Tibial nerve (tissue), 4 donors: ENCODE measurements around the gene ATAD3A. TPM values are rescaled to one million over a fixed set of nuclear protein-coding genes. Genes with fewer than 3 reads are reported as not detected.

ENCODE experiments used
- DNase-seq, 2 donors: peaks; one replicate each; pipeline ENCODE4 v3.0.0-alpha.2; 2019; ENCODE audit warnings: low spot score in 2 of 2
- H3K27ac ChIP-seq, 4 donors: fragments of 200-600 bp; sonication (generic) in 3 of 4; one replicate each; pipeline ENCODE4 v1.5.1; 2017 to 2019; ENCODE audit warnings: mild to moderate bottlenecking in 1 of 4
- H3K27me3 ChIP-seq, 2 donors: fragments of 200-600 bp; sonication (generic) in 1 of 2; one replicate each; pipeline versions ENCODE4 v1.5.1 to v1.6.0; 2017 to 2019
- H3K36me3 ChIP-seq, 3 donors: fragments of 200-600 bp; sonication (generic); one replicate each; pipeline ENCODE4 v1.5.1; 2018 to 2019
- H3K4me1 ChIP-seq, 4 donors: fragments of 200-600 bp; sonication (generic) in 3 of 4; one replicate each; pipeline ENCODE4 v1.5.1; 2017 to 2019
- H3K4me3 ChIP-seq, 4 donors: fragments of 200-600 bp; sonication (generic) in 3 of 4; one replicate each; pipeline ENCODE4 v1.5.1; 2017 to 2019; ENCODE audit warnings: mild to moderate bottlenecking in 1 of 4, moderate library complexity in 1 of 4
- H3K9me3 ChIP-seq, 4 donors: fragments of 200-600 bp; sonication (generic) in 3 of 4; one replicate each; pipeline ENCODE4 v1.5.1; 2017 to 2019
- EP300 ChIP-seq, 2 donors: sonication (generic); formaldehyde crosslinking; IDR thresholded peaks; one replicate each; pipeline ENCODE4 v1.6.1; 2017; ENCODE audit warnings: antibody characterized with exemption in 2 of 2, mild to moderate bottlenecking in 1 of 2
- POLR2A ChIP-seq, 2 donors: fragments of 450-650 bp; IDR thresholded peaks; one replicate each; pipeline ENCODE4 v1.6.1; 2017; ENCODE audit warnings: antibody characterized with exemption in 2 of 2, mild to moderate bottlenecking in 2 of 2, moderate library complexity in 2 of 2
- WGBS, 2 donors: methylation state at CpG; one replicate each; pipeline ENCODE4 v1.1.5; 2018; 5-methylcytosine and 5-hydroxymethylcytosine counted together
- total RNA-seq, 4 donors: library from RNA; depleted of rRNA; stranded (reverse); fragments of >200 nt; gene quantifications; one replicate each; pipeline ENCODE4 v1.1.0, GENCODE V29; 2016
- TF ChIP-seq, protein P1 (sequence below), 5 experiments: fragments of 200-600 bp in 3 of 5; fragments of 450-650 bp in 2 of 5; sonication (generic) in 3 of 5; IDR thresholded peaks; one replicate each; pipeline ENCODE4 v1.5.1; 2016 to 2019; ENCODE audit warnings: antibody characterized with exemption in 5 of 5, mild to moderate bottlenecking in 3 of 5, moderate library complexity in 2 of 5

The ATAD3A gene
- total RNA-seq, 4 donors from 2014 or later: 19.6 to 47.4 (median 27.0) TPM

DNA sequence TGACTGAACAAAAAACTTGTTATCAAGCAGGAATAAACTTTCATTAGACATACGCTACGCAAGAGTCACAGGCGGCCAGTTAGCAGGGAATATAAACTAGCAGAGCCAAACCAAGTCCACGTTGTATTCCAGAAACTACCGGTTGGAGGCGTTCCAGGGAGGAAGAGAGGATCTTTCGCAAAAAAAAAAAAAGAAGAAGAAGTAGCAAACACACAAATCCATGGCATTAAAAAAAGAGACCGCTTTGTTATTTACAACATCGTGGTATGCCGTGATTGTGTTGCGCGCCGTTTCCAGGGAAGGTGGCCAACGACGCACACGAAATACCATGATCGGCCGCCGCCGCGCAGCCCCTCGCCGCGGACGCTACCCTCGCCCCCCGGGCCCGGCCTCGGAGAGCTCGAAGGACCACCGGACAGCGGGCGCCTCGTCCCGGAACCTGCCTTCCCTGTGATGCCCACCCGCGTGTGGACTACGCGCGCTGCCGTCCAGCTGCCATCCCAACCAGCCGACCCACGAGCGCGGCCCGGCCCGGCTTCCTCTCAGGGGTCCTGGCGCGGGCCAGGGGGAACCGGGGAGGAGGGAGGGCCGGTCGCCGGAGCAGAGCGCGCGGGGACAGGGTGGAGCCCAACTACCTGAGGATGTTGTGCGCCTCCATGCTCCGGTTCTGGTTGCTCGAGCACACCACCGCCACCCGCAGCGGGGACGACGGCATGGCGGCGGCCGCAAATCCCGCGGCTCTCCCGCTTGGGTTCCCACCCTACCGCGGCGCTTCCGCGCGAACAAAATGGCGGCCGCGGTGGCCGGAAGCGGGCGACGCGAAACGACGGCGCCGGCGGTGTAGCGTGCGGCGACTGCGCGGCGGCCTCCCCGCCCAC lies 62.1 kb downstream of the ATAD3A start:
- peak in 1 of 2 donors; percentile 61 for DNase-seq
- Histone ChIP-seq H3K27ac (peak overlapping the region; percentile 90 to 99 (median 94)), H3K4me1 (peaks cover 0 to 59% (median 21%) of the 10 kb centered on the region in 4 donors), H3K36me3 (peaks cover 0 to 21% (median 0%) of the 10 kb centered on the region in 3 donors), H3K9me3 (no peaks in the 10 kb centered on the region), H3K4me3 (peak overlapping the region; percentile 67 to 100 (median 84)), H3K27me3 (no peaks in the 10 kb centered on the region)
- 0% methylated on average over 58 to 63 of the region's 96 CpGs for WGBS, 2 donors
- TF ChIP-seq EP300 (IDR thresholded peaks at IDR 0.05): no peak
- TF ChIP-seq, protein P1, sequence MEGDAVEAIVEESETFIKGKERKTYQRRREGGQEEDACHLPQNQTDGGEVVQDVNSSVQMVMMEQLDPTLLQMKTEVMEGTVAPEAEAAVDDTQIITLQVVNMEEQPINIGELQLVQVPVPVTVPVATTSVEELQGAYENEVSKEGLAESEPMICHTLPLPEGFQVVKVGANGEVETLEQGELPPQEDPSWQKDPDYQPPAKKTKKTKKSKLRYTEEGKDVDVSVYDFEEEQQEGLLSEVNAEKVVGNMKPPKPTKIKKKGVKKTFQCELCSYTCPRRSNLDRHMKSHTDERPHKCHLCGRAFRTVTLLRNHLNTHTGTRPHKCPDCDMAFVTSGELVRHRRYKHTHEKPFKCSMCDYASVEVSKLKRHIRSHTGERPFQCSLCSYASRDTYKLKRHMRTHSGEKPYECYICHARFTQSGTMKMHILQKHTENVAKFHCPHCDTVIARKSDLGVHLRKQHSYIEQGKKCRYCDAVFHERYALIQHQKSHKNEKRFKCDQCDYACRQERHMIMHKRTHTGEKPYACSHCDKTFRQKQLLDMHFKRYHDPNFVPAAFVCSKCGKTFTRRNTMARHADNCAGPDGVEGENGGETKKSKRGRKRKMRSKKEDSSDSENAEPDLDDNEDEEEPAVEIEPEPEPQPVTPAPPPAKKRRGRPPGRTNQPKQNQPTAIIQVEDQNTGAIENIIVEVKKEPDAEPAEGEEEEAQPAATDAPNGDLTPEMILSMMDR (IDR thresholded peaks at IDR 0.05): no peak
- no peak for TF ChIP-seq POLR2A (IDR thresholded peaks at IDR 0.05)

DNA sequence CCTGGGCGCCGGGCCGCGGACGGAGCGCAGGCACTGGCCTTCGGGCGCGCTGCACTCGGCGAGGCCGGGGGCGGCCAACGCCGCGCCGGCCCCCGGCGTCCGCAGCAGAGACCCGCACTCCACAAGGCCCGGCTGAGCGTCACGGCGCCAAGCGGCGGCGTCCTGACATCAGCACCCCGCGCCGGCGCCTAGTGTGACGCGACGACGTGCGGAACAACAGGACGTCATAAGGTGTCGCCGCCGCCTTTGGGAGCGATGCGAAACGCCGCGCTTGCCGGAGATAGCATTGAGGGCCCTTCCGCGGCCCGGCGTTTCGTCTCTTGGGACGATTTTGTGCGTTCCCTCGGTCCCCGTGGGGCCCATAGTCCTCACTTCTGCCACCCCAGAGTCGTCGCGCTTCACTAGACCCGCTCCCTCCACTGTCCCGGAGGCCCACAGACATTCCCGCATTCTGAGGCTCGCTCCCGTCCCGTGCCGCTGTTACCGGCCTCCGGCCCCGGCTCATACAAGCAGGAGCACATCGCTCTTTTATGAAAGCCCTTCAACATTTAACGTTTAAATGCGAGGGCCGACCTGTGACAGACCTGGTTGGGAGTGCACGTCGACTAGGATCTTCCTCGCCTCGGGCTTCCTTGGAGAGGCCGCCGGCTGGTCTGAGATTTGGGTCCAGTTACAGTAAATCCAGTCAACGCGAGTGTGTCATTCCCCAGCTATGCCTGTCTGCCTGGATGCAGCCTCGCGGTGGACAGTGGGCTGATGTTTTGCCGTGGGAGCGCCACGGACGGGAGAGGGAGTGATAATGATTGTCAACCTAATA lies 63.0 kb downstream of the ATAD3A start, which contains the start of gene SSU72:
Gene SSU72 (minus strand): TSS at position 143 of the 817 bp plus-strand sequence. CDS start 306 bp downstream, outside the sequence.
- TF ChIP-seq POLR2A (IDR thresholded peaks at IDR 0.05): peak; percentile 85 to 86
- TF ChIP-seq, protein P1 (IDR thresholded peaks at IDR 0.05): peak in 2 of 5 experiments; percentile 55 to 58
- peak; percentile 55 to 97 for TF ChIP-seq EP300 (IDR thresholded peaks at IDR 0.05)
- no peaks in the 10 kb centered on the region for H3K9me3 ChIP-seq
- H3K4me1 ChIP-seq: peaks cover 0 to 51% (median 21%) of the 10 kb centered on the region in 4 donors
- no peaks in the 10 kb centered on the region for H3K27me3 ChIP-seq
- H3K4me3 ChIP-seq: peak within 1 kb of the TSS; percentile 67 to 100 (median 84)
- DNase-seq: peak; percentile 91
- H3K36me3 ChIP-seq: peaks cover 0 to 20% (median 0%) of the 10 kb centered on the region in 3 donors
- peak within 1 kb of the TSS; percentile 90 to 99 (median 94) for H3K27ac ChIP-seq
- WGBS, 2 donors: 0 to 1% methylated on average over 69 to 81 of the region's 87 CpGs

DNA sequence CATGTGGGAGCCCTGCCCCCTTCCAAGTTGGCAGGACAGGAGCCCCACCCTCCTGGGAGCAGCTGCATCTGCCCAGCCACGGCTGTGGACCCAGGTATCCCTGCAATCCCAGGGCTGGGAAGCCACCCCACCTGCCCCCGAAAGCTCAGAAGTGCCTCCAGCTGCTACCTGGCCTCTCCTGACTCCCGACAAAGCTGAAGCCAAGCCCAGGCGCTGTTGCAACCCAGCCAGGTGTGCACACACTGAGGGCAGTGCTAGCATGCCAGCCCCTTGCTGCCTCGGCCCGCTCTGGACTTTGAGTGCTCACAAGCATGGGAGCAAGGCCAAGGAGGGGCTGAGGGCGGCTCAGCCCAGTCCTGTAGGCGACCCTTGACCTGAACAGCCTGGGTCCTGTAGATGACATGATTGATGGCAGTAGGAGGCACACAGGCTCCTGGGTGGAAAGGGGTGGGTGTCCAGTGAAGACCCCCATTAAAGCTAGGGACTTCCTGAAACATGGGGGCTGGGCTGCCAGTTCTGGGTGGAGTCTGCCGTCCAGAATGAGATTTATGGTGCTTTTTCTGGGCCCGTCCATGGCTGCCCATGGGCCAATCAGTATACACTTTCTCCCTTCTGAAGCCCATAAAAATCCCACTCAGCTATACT lies 65.5 kb downstream of the ATAD3A start:
- no peaks in the 10 kb centered on the region for H3K9me3 ChIP-seq
- no peaks in the 10 kb centered on the region for H3K27me3 ChIP-seq
- TF ChIP-seq EP300 (IDR thresholded peaks at IDR 0.05) (no peak), POLR2A (IDR thresholded peaks at IDR 0.05) (no peak)
- TF ChIP-seq, protein P1 (IDR thresholded peaks at IDR 0.05): no peak
- no peak for DNase-seq
- no peak overlapping the region for H3K4me3 ChIP-seq
- peaks cover 0 to 1% (median 0%) of the 10 kb centered on the region in 3 donors for H3K36me3 ChIP-seq
- WGBS, 2 donors: 39 to 40% methylated on average over 5 to 8 of the region's 10 CpGs
- H3K27ac ChIP-seq: no peak overlapping the region
- peaks cover 0 to 25% (median 20%) of the 10 kb centered on the region in 4 donors for H3K4me1 ChIP-seq

DNA sequence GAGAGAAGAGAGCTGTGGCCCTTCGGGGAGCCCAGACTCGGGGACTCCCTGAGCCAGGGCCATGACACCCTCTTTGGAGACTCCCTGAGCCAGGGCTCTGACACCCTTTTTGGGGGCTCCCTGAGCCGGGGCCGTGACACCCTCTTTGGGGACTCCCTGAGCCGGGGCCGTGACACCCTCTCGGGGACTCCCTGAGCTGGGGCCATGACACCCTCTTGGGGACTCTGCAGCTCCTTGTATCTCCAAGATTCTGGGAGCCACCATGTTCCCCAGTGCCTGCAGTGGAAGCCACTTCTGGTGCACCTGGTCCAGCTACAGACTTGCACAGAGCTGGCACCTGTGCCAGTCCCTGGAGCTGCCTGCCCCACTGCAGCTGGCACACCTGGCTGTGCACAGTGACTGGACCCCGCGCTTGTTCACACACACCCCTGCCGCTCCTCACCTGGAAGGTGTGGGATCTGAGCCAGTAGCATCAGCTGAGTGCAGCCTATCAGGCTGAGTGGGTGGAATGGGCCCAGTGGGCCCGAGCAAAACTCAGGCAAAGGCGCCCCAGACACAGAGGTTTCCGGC lies 66.5 kb downstream of the ATAD3A start:
- no peak for DNase-seq
- no peak for TF ChIP-seq POLR2A (IDR thresholded peaks at IDR 0.05)
- TF ChIP-seq, protein P1 (IDR thresholded peaks at IDR 0.05): no peak
- TF ChIP-seq EP300 (IDR thresholded peaks at IDR 0.05): no peak
- 89 to 90% methylated on average over 7 to 13 of the region's 13 CpGs for WGBS, 2 donors
- no peak overlapping the region for H3K27ac ChIP-seq
- H3K4me1 ChIP-seq: peaks cover 0 to 15% (median 11%) of the 10 kb centered on the region in 4 donors
- H3K9me3 ChIP-seq: no peaks in the 10 kb centered on the region
- H3K36me3 ChIP-seq: no peaks in the 10 kb centered on the region
- no peaks in the 10 kb centered on the region for H3K27me3 ChIP-seq
- H3K4me3 ChIP-seq: no peak overlapping the region
